Activated CD8-positive, alpha-beta memory T cell treated with anti-CD3 and anti-CD28 coated beads, Interleukin-2, amount 10 ng/mL, durations not matched to agents 7 days and 5 days (primary cell): ENCODE results near the gene CDH4. TPM values are rescaled to one million over a fixed set of nuclear protein-coding genes. Genes with fewer than 3 reads are reported as not detected.
"Not testable (repeated sequence)": the region's sequence is repeated elsewhere in the genome, so short reads cannot be mapped to it uniquely, and the experiment has no call there.

Source experiments
- ATAC-seq: fragments of 150-1000 bp; cut with Tn5 transposase; one replicate; pipeline ENCODE4 v1.10.0; 2021; ENCODE audit warnings: moderate library complexity
- CTCF ChIA-PET: fragments of 350-600 bp; sonication (Branson Sonifier 250); formaldehyde crosslinking; loops from one replicate; lab custom pipeline; 2021; ENCODE audit warnings: antibody characterized with exemption; lab: Charles Lee
- DNase-seq: peaks from one replicate; pipeline ENCODE4 v3.0.0-alpha.2; 2020
- H3K27ac Mint-ChIP-seq: one replicate; pipeline ENCODE4 v1.8.0; 2021; ENCODE audit warnings: mild to moderate bottlenecking, mixed read lengths
- H3K27me3 Mint-ChIP-seq: one replicate; pipeline ENCODE4 v1.8.0; 2021; ENCODE audit warnings: mixed read lengths
- H3K36me3 Mint-ChIP-seq: one replicate; pipeline ENCODE4 v1.8.0; 2021; ENCODE audit warnings: mild to moderate bottlenecking, mixed read lengths
- H3K4me1 Mint-ChIP-seq: one replicate; pipeline ENCODE4 v1.8.0; 2021; ENCODE audit warnings: mixed read lengths
- H3K4me3 Mint-ChIP-seq: one replicate; pipeline ENCODE4 v1.8.0; 2021; ENCODE audit warnings: mild to moderate bottlenecking, moderate library complexity, mixed read lengths
- H3K9me3 Mint-ChIP-seq: one replicate; pipeline ENCODE4 v1.8.0; 2022; ENCODE audit warnings: low read depth, mixed read lengths
- total RNA-seq, 2 experiments: library from RNA; stranded (reverse); gene quantifications; one replicate each; pipeline ENCODE4 v1.2.3, GENCODE V29; 2021

Gene CDH4
- total RNA-seq, 2 experiments from 2014 or later = 0.02 TPM; not detected in 1

GRCh38 chr20:61457725-61458124 is 205.7 kb downstream of the CDH4 start:
- no peaks in the 10 kb centered on the region for H3K36me3 Mint-ChIP-seq
- no peaks in the 10 kb centered on the region for H3K27me3 Mint-ChIP-seq
- no peak for ATAC-seq
- CTCF ChIA-PET = no interaction called here
- DNase-seq = no peak
- H3K4me3 Mint-ChIP-seq = no peak overlapping the region
- no peaks in the 10 kb centered on the region for H3K4me1 Mint-ChIP-seq
- no peak overlapping the region for H3K27ac Mint-ChIP-seq
- H3K9me3 Mint-ChIP-seq = peaks cover 6% of the 10 kb centered on the region

- no peaks in the 10 kb centered on the region for H3K27me3 Mint-ChIP-seq
- no peaks in the 10 kb centered on the region for H3K4me1 Mint-ChIP-seq
- ATAC-seq = no peak
- CTCF ChIA-PET = no interaction called here
- no peak for DNase-seq
- peaks cover 6% of the 10 kb centered on the region for H3K9me3 Mint-ChIP-seq
- no peak overlapping the region for H3K27ac Mint-ChIP-seq
- H3K4me3 Mint-ChIP-seq = no peak overlapping the region
- H3K36me3 Mint-ChIP-seq = no peaks in the 10 kb centered on the region
These were observed 206.2 kb downstream of the CDH4 start for GRCh38 chr20:61458146-61458746.

- Mint-ChIP-seq H3K4me3 (no peak overlapping the region), H3K27ac (no peak overlapping the region), H3K4me1 (no peaks in the 10 kb centered on the region), H3K27me3 (no peaks in the 10 kb centered on the region), H3K9me3 (peaks cover 6% of the 10 kb centered on the region), H3K36me3 (no peaks in the 10 kb centered on the region)
- ATAC-seq (no peak), DNase-seq (no peak)
- CTCF ChIA-PET = no interaction called here
These were observed 207.2 kb downstream of the CDH4 start for GRCh38 chr20:61459266-61459665.

GRCh38 chr20:61459705-61460104 is 207.6 kb downstream of the CDH4 start:
- Mint-ChIP-seq H3K27me3 (no peaks in the 10 kb centered on the region), H3K36me3 (no peaks in the 10 kb centered on the region), H3K4me1 (no peaks in the 10 kb centered on the region), H3K27ac (no peak overlapping the region), H3K4me3 (no peak overlapping the region), H3K9me3 (peaks cover 6% of the 10 kb centered on the region)
- CTCF ChIA-PET = no interaction called here
- no peak for ATAC-seq
- DNase-seq = no peak

- ATAC-seq = no peak
- Mint-ChIP-seq H3K27me3 (no peaks in the 10 kb centered on the region), H3K4me1 (no peaks in the 10 kb centered on the region), H3K9me3 (peaks cover 6% of the 10 kb centered on the region), H3K4me3 (no peak overlapping the region), H3K27ac (no peak overlapping the region), H3K36me3 (no peaks in the 10 kb centered on the region)
- CTCF ChIA-PET = no interaction called here
- no peak for DNase-seq
These were observed 208.4 kb downstream of the CDH4 start for GRCh38 chr20:61460261-61461052.

GRCh38 chr20:61461461-61461860 is 209.4 kb downstream of the CDH4 start:
- ATAC-seq = no peak
- Mint-ChIP-seq H3K36me3 (no peaks in the 10 kb centered on the region), H3K4me3 (no peak overlapping the region), H3K4me1 (no peaks in the 10 kb centered on the region), H3K27ac (no peak overlapping the region), H3K9me3 (peaks cover 3% of the 10 kb centered on the region), H3K27me3 (no peaks in the 10 kb centered on the region)
- CTCF ChIA-PET = no interaction called here
- no peak for DNase-seq

- H3K4me1 Mint-ChIP-seq = no peaks in the 10 kb centered on the region
- no peak overlapping the region for H3K27ac Mint-ChIP-seq
- H3K27me3 Mint-ChIP-seq = no peaks in the 10 kb centered on the region
- H3K4me3 Mint-ChIP-seq = no peak overlapping the region
- no peak for ATAC-seq
- CTCF ChIA-PET = no interaction called here
- no peak for DNase-seq
- H3K9me3 Mint-ChIP-seq = peaks cover 3% of the 10 kb centered on the region
- H3K36me3 Mint-ChIP-seq = no peaks in the 10 kb centered on the region
These were observed 212.5 kb downstream of the CDH4 start for GRCh38 chr20:61464307-61465303.

- no peak overlapping the region for H3K4me3 Mint-ChIP-seq
- no peak for ATAC-seq
- H3K36me3 Mint-ChIP-seq = no peaks in the 10 kb centered on the region
- CTCF ChIA-PET = no interaction called here
- H3K9me3 Mint-ChIP-seq = peaks cover 5% of the 10 kb centered on the region
- H3K27me3 Mint-ChIP-seq = no peaks in the 10 kb centered on the region
- H3K27ac Mint-ChIP-seq = no peak overlapping the region
- DNase-seq = no peak
- no peaks in the 10 kb centered on the region for H3K4me1 Mint-ChIP-seq
These were observed 223.7 kb downstream of the CDH4 start for GRCh38 chr20:61475729-61476128.

- CTCF ChIA-PET = no interaction called here
- H3K27me3 Mint-ChIP-seq = no peaks in the 10 kb centered on the region
- H3K4me3 Mint-ChIP-seq = no peak overlapping the region
- H3K27ac Mint-ChIP-seq = no peak overlapping the region
- no peak for DNase-seq
- no peak for ATAC-seq
- no peaks in the 10 kb centered on the region for H3K4me1 Mint-ChIP-seq
- no peaks in the 10 kb centered on the region for H3K36me3 Mint-ChIP-seq
- peaks cover 5% of the 10 kb centered on the region for H3K9me3 Mint-ChIP-seq
These were observed 224.9 kb downstream of the CDH4 start for GRCh38 chr20:61476956-61477355.

GRCh38 chr20:61477451-61477861 is 225.4 kb downstream of the CDH4 start:
- CTCF ChIA-PET = no interaction called here
- no peak overlapping the region for H3K27ac Mint-ChIP-seq
- H3K36me3 Mint-ChIP-seq = no peaks in the 10 kb centered on the region
- H3K4me3 Mint-ChIP-seq = no peak overlapping the region
- peaks cover 5% of the 10 kb centered on the region for H3K9me3 Mint-ChIP-seq
- H3K27me3 Mint-ChIP-seq = no peaks in the 10 kb centered on the region
- no peaks in the 10 kb centered on the region for H3K4me1 Mint-ChIP-seq
- ATAC-seq = no peak
- no peak for DNase-seq

- Mint-ChIP-seq H3K27ac (no peak overlapping the region), H3K36me3 (no peaks in the 10 kb centered on the region), H3K4me1 (no peaks in the 10 kb centered on the region), H3K9me3 (peaks cover 5% of the 10 kb centered on the region), H3K27me3 (no peaks in the 10 kb centered on the region), H3K4me3 (no peak overlapping the region)
- ATAC-seq = no peak
- CTCF ChIA-PET = no interaction called here
- no peak for DNase-seq
These were observed 226.0 kb downstream of the CDH4 start for GRCh38 chr20:61478094-61478493.

GRCh38 chr20:61478611-61479305 is 226.7 kb downstream of the CDH4 start:
- H3K4me3 Mint-ChIP-seq = no peak overlapping the region
- no peaks in the 10 kb centered on the region for H3K4me1 Mint-ChIP-seq
- no peaks in the 10 kb centered on the region for H3K27me3 Mint-ChIP-seq
- H3K36me3 Mint-ChIP-seq = no peaks in the 10 kb centered on the region
- peaks cover 6% of the 10 kb centered on the region for H3K9me3 Mint-ChIP-seq
- CTCF ChIA-PET = no interaction called here
- H3K27ac Mint-ChIP-seq = no peak overlapping the region
- no peak for DNase-seq
- no peak for ATAC-seq

GRCh38 chr20:61479433-61479832 is 227.4 kb downstream of the CDH4 start:
- CTCF ChIA-PET, H3K4me3 Mint-ChIP-seq, H3K36me3 Mint-ChIP-seq, H3K4me1 Mint-ChIP-seq, ATAC-seq, DNase-seq, H3K27me3 Mint-ChIP-seq, H3K27ac Mint-ChIP-seq: not testable (repeated sequence)
- peaks cover 12% of the 10 kb centered on the region for H3K9me3 Mint-ChIP-seq
